ENCODE measurements around the gene DUSP22.

- TF ChIP-seq CTCF (conservative IDR thresholded peaks at IDR 0.05 in 1 of 2, IDR thresholded peaks at IDR 0.05 in 1 of 2; ENCODE audit: low read depth in 1 of 2, low read length in 2 of 2) = no peak
- TF ChIP-seq EZH2 (IDR thresholded peaks at IDR 0.05; ENCODE audit: low read length, missing control alignments) = no peak
These were observed 35.1 kb upstream of the DUSP22 start for GRCh38 chr6:257031-257725.
